Ishikawa (cell line): Measurements from ENCODE around the gene AGFG2.

Experiments used
- CREB1 ChIP-seq: IDR thresholded peaks from 2 replicates; pipeline ENCODE4 v1.6.1; 2012; ENCODE audit warnings: low read depth
- EP300 ChIP-seq: IDR thresholded peaks from 2 replicates; pipeline ENCODE4 v1.6.1; 2012; ENCODE audit warnings: borderline replicate concordance

- no peak for TF ChIP-seq EP300
- no peak for TF ChIP-seq CREB1
Measured at GRCh38 chr7:100574362-100575205, 35.6 kb downstream of the AGFG2 start.
